ENCODE data around the gene BLTP3A.
"Not testable (repeated sequence)": the region's sequence is repeated elsewhere in the genome, so short reads cannot be mapped to it uniquely, and the experiment has no call there.

Gene BLTP3A

DNA sequence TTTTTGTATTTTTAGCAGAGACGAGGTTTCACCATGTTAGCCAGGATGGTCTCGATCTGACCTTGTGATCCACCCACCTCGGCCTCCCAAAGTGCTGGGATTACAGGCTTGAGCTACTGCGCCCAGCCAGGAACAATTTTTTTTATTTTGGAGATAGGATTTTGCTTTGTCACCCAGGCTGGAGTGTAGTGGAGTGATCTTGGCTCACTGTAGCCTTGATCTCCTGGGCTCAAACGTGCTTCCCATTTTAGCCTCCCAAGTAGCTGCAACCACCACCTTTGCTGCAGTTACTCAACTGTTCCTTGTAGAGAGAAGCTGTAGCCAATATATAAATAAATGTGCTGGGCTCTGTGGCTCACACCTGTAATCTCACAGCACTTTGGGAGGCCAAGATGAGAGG is 30.2 kb upstream of the BLTP3A start:
- H3K9ac ChIP-seq (ENCODE audit: low read length); H3K4me1 ChIP-seq (ENCODE audit: insufficient read depth, low read length); H3K4me3 ChIP-seq (ENCODE audit: low read depth in 1 of 2, low read length in 2 of 2); H3K27me3 ChIP-seq (ENCODE audit: control insufficient read depth in 1 of 2, insufficient read depth in 2 of 2, low read length in 2 of 2); H3K27ac ChIP-seq (ENCODE audit: low read depth, low read length); H3K9me3 ChIP-seq (ENCODE audit: low read length): not testable (repeated sequence)
- peaks cover 27% of the 10 kb centered on the region for H3K36me3 ChIP-seq (ENCODE audit: insufficient read depth, low read length)

DNA sequence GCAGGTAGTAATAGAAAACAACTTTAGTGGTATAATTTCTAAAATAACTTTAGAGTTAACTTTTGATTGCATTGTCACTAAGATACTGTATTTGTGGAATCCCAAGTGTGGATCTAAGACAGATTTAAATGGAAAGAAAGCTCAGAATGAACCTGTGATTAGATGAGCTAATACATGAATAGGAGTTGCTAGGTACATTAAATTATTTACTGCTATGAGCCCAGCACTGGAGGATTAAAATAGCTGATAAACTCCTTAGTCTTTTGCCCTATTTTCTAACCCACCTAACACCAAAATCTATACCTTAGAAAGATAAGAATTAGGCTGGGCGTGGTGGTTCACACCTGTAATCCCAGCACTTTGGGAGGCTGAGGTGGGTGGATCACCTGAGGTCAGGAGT is 23.7 kb upstream of the BLTP3A start:
- H3K4me1 ChIP-seq (ENCODE audit: insufficient read depth, low read length) = no peaks in the 10 kb centered on the region
- no peak overlapping the region for H3K4me3 ChIP-seq (ENCODE audit: low read depth in 1 of 2, low read length in 2 of 2)
- H3K9ac ChIP-seq (ENCODE audit: low read length) = no peak overlapping the region
- H3K9me3 ChIP-seq (ENCODE audit: low read length) = no peaks in the 10 kb centered on the region
- H3K27ac ChIP-seq (ENCODE audit: low read depth, low read length) = no peak overlapping the region
- H3K27me3 ChIP-seq (ENCODE audit: control insufficient read depth in 1 of 2, insufficient read depth in 2 of 2, low read length in 2 of 2) = no peaks in the 10 kb centered on the region
- peaks cover 48% of the 10 kb centered on the region for H3K36me3 ChIP-seq (ENCODE audit: insufficient read depth, low read length)

DNA sequence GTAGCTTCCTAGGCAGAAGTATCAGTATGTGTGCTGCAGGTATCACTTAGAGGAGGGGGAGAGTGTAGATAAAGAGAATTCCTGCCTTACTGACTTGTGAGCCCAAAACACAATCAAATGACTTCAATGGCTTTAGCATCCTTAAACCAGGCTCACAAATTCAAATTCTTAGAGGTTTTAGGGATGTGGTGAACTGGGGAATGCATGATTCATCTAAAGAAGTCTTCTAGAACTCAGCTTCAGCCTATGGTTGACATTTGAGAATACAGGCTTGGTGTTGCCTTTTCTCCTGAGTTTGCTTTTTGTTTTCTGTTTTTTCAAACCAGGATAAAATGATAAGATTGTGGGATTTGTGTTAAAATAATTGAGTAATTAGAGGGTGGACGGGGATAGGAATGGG is 20.2 kb upstream of the BLTP3A start:
- Histone ChIP-seq H3K36me3 (ENCODE audit: insufficient read depth, low read length) (peaks cover 36% of the 10 kb centered on the region), H3K4me3 (ENCODE audit: low read depth in 1 of 2, low read length in 2 of 2) (no peak overlapping the region), H3K27me3 (ENCODE audit: control insufficient read depth in 1 of 2, insufficient read depth in 2 of 2, low read length in 2 of 2) (no peaks in the 10 kb centered on the region), H3K9ac (ENCODE audit: low read length) (no peak overlapping the region), H3K27ac (ENCODE audit: low read depth, low read length) (no peak overlapping the region), H3K9me3 (ENCODE audit: low read length) (no peaks in the 10 kb centered on the region), H3K4me1 (ENCODE audit: insufficient read depth, low read length) (no peaks in the 10 kb centered on the region)

DNA sequence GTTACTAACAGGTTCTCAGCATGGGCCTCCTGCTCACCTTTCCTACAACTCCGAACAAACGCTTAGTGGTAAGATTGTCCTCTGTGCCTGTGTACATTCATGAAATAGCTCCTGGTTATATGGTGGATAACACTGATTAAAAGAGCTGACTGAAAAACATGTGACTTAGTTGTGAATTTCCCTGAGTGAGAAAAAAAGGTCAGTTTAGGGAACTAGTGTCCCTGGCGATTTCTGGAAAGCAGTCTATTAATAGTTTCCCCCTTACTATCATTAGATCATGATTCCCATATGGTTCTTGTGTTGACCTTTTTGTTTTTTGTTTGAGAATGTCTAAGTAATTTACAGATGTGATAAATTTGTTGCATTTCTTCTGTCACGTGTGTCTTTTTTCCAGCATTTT is 18.9 kb upstream of the BLTP3A start:
- H3K27me3 ChIP-seq (ENCODE audit: control insufficient read depth in 1 of 2, insufficient read depth in 2 of 2, low read length in 2 of 2) = no peaks in the 10 kb centered on the region

DNA sequence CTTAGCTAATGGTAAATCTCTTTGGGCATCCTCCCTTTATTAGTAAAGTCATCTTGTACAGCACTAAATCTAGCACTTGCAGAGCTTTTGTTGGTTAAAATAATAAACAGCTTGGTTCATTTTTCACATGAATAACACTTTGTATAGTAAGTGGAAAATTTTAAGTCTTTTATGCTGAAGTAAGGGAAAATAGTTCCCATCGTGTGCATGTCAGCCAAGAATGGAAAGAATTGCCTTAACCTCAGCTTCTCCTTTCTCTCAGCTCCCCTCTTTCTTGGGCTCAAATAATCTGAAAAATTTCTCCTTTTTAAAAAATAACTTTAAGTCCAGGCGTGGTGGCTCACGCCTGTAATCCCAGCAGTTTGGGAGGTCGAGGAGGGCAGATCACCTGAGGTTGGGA is 18.0 kb upstream of the BLTP3A start:
- Histone ChIP-seq H3K27ac (ENCODE audit: low read depth, low read length) (no peak overlapping the region), H3K27me3 (ENCODE audit: control insufficient read depth in 1 of 2, insufficient read depth in 2 of 2, low read length in 2 of 2) (no peaks in the 10 kb centered on the region), H3K4me3 (ENCODE audit: low read depth in 1 of 2, low read length in 2 of 2) (no peak overlapping the region), H3K9ac (ENCODE audit: low read length) (no peak overlapping the region), H3K36me3 (ENCODE audit: insufficient read depth, low read length) (peaks cover 27% of the 10 kb centered on the region), H3K4me1 (ENCODE audit: insufficient read depth, low read length) (no peaks in the 10 kb centered on the region), H3K9me3 (ENCODE audit: low read length) (no peaks in the 10 kb centered on the region)

More for the DNA sequence above, 18.9 kb upstream of the BLTP3A start:
- Histone ChIP-seq H3K9ac (ENCODE audit: low read length) (no peak overlapping the region), H3K4me1 (ENCODE audit: insufficient read depth, low read length) (no peaks in the 10 kb centered on the region), H3K9me3 (ENCODE audit: low read length) (no peaks in the 10 kb centered on the region), H3K4me3 (ENCODE audit: low read depth in 1 of 2, low read length in 2 of 2) (no peak overlapping the region), H3K36me3 (ENCODE audit: insufficient read depth, low read length) (peaks cover 32% of the 10 kb centered on the region), H3K27ac (ENCODE audit: low read depth, low read length) (no peak overlapping the region)

DNA sequence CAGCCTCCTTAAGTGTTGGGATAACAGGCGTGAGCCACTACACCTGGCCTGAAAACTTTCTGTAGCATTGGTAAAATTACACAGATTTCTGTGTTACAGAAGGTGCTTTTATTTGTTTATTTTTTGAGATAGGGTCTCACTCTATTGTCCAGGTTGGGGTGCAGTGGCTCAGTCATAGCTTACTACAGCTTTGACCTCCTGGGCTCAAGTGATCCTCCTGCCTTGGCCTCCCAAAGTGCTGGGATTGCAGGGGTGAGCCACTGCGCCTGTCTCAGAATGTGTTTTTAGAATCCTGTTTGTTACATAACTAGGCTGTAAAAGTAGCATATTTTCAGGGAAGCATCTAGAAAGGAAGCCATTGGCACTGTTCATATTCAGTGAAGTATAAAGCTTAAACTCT is 16.9 kb upstream of the BLTP3A start:
- no peak overlapping the region for H3K27ac ChIP-seq (ENCODE audit: low read depth, low read length)
- H3K9me3 ChIP-seq (ENCODE audit: low read length) = no peaks in the 10 kb centered on the region
- no peaks in the 10 kb centered on the region for H3K27me3 ChIP-seq (ENCODE audit: control insufficient read depth in 1 of 2, insufficient read depth in 2 of 2, low read length in 2 of 2)
- no peaks in the 10 kb centered on the region for H3K4me1 ChIP-seq (ENCODE audit: insufficient read depth, low read length)
- H3K36me3 ChIP-seq (ENCODE audit: insufficient read depth, low read length) = peaks cover 20% of the 10 kb centered on the region
- H3K9ac ChIP-seq (ENCODE audit: low read length) = no peak overlapping the region
- no peak overlapping the region for H3K4me3 ChIP-seq (ENCODE audit: low read depth in 1 of 2, low read length in 2 of 2)

DNA sequence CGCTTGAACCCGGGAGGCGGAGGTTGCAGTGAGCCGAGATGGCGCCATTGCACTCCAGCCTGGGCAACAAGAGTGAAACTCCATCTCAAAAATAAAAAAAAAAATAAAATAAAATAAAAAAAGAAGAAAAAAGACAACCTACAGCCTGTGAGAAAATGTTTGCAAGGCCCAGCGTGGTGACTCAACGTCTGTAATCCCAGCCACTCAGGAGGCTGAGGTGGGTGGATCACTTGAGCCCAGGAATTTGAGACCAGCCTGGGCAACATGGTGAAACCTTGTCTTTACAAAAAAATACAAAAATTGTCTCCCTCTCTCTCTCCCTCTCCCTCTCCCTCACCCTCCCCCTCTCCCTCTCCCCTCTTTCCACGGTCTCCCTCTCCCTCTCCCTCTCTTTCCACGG is 6.5 kb upstream of the BLTP3A start:
- not testable (repeated sequence) for H3K4me1 ChIP-seq (ENCODE audit: insufficient read depth, low read length); H3K27me3 ChIP-seq (ENCODE audit: control insufficient read depth in 1 of 2, insufficient read depth in 2 of 2, low read length in 2 of 2); H3K27ac ChIP-seq (ENCODE audit: low read depth, low read length); H3K36me3 ChIP-seq (ENCODE audit: insufficient read depth, low read length); H3K9me3 ChIP-seq (ENCODE audit: low read length); H3K4me3 ChIP-seq (ENCODE audit: low read depth in 1 of 2, low read length in 2 of 2); H3K9ac ChIP-seq (ENCODE audit: low read length)

DNA sequence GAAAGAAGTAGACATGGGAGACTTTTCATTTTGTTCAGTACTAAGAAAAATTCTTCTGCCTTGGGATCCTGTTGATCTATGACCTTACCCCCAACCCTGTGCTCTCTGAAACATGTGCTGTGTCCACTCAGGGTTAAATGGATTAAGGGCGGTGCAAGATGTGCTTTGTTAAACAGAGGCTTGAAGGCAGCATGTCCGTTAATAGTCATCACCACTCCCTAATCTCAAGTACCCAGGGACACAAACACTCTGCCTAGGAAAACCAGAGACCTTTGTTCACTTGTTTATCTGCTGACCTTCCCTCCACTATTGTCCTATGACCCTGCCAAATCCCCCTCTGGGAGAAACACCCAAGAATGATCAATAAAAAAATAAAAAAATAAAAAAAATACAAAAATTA is 4.7 kb upstream of the BLTP3A start:
- H3K9me3 ChIP-seq (ENCODE audit: low read length); H3K36me3 ChIP-seq (ENCODE audit: insufficient read depth, low read length); H3K9ac ChIP-seq (ENCODE audit: low read length); H3K27me3 ChIP-seq (ENCODE audit: control insufficient read depth in 1 of 2, insufficient read depth in 2 of 2, low read length in 2 of 2); H3K4me1 ChIP-seq (ENCODE audit: insufficient read depth, low read length); H3K4me3 ChIP-seq (ENCODE audit: low read depth in 1 of 2, low read length in 2 of 2); H3K27ac ChIP-seq (ENCODE audit: low read depth, low read length): not testable (repeated sequence)

DNA sequence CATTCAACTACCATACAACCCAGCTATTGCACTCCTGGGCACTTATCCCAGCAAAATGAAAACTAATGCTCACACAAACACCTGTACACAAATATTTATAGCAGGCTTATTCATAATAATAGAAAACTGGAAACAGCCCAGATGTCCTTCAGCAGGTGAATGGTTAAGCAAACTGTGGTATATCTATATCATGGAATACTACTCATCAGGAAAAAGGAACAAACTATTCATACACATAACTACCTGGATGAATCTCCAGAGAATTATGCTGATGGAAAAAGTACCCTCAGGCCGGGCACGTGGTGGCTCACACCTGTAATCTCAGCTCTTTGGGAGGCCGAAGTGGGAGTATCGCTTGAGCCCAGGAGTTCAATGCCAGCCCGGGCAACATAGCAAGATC is 3.8 kb upstream of the BLTP3A start:
- Histone ChIP-seq H3K27me3 (ENCODE audit: control insufficient read depth in 1 of 2, insufficient read depth in 2 of 2, low read length in 2 of 2) (no peaks in the 10 kb centered on the region), H3K4me1 (ENCODE audit: insufficient read depth, low read length) (peaks cover 8% of the 10 kb centered on the region), H3K9ac (ENCODE audit: low read length) (no peak overlapping the region), H3K36me3 (ENCODE audit: insufficient read depth, low read length) (no peaks in the 10 kb centered on the region), H3K4me3 (ENCODE audit: low read depth in 1 of 2, low read length in 2 of 2) (no peak overlapping the region), H3K27ac (ENCODE audit: low read depth, low read length) (no peak overlapping the region), H3K9me3 (ENCODE audit: low read length) (no peaks in the 10 kb centered on the region)

DNA sequence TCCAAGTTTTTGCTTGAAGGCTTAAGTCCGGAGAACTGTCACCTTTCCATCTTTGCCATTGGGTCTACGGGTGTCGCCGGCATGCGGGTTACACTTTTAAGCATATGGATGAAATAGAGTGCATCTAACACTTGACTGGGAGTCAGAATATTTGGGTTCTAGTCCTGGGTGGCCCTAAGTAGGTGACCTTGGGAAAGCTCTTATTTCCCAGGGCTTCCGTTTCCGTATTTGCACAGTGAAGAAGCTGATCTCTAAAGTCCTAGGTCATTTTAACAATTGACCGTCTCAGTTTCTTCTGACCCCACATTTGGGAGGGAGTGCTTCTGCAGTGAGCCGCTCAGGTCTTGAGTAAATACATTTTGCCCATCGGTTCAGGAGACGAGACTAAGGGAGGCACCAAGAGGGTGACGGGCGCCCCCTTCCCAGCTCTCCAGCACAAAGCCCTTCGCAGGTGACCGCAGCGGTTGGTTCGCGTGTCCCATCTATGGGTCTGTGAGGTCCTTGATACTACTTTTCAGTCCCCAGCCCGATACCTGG is 651 bp upstream of the BLTP3A start:
- Histone ChIP-seq H3K36me3 (ENCODE audit: insufficient read depth, low read length) (no peaks in the 10 kb centered on the region), H3K27ac (ENCODE audit: low read depth, low read length) (peak overlapping the region; percentile 62), H3K4me3 (ENCODE audit: low read depth in 1 of 2, low read length in 2 of 2) (peak overlapping the region; percentile 89 to 95), H3K9me3 (ENCODE audit: low read length) (no peaks in the 10 kb centered on the region), H3K27me3 (ENCODE audit: control insufficient read depth in 1 of 2, insufficient read depth in 2 of 2, low read length in 2 of 2) (no peaks in the 10 kb centered on the region), H3K9ac (ENCODE audit: low read length) (peak overlapping the region; percentile 87), H3K4me1 (ENCODE audit: insufficient read depth, low read length) (peaks cover 13% of the 10 kb centered on the region)

DNA sequence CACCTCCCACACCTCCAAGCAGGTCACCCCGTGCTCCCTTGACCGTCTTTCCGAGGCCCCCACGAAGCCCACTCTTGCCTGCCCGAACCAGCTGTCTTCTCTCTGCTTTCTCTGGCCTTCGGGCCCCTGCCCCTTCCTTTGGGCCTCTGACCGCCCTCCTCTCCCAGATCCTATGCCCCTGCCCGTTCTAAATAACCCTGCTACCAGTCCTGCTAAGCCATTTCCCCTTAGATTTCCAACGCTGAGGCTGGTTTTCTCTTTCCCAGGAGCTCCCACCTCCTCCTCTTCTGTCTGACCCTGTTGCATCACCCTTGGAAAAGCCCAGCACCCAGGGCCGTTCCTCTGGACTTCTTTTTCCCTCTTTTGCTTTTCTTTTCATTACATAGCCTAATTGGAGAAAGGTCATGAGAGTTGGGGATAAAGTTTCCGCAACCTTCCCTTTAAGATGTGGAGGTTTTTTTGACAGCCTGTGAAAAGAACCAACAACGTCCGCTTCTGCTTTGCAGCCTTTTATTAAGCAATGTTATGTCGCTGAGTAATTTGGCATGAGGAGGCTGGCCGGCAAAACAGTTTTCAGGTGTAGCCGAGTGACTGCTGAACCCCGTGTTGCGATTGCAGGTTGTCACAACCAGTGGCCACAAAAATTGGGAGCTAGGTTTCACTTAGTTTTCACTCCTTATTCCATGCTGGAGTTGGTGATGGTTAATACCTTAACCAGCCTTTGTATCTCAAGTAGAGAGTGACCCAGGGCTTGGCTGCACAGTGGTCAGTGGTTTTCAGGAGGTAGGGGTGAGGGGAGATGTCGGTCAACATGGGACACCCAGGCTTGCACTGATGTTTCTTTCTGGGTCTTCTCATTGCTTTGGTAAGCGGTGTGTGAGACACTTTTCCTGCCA is 970 bp downstream of the BLTP3A start:
- H3K27me3 ChIP-seq (ENCODE audit: control insufficient read depth in 1 of 2, insufficient read depth in 2 of 2, low read length in 2 of 2) = no peaks in the 10 kb centered on the region
- no peaks in the 10 kb centered on the region for H3K9me3 ChIP-seq (ENCODE audit: low read length)
- H3K4me1 ChIP-seq (ENCODE audit: insufficient read depth, low read length) = peaks cover 13% of the 10 kb centered on the region
- H3K27ac ChIP-seq (ENCODE audit: low read depth, low read length) = peak overlapping the region; percentile 71
- no peaks in the 10 kb centered on the region for H3K36me3 ChIP-seq (ENCODE audit: insufficient read depth, low read length)
- H3K4me3 ChIP-seq (ENCODE audit: low read depth in 1 of 2, low read length in 2 of 2) = peak overlapping the region; percentile 69 to 89
- peak overlapping the region; percentile 77 for H3K9ac ChIP-seq (ENCODE audit: low read length)

DNA sequence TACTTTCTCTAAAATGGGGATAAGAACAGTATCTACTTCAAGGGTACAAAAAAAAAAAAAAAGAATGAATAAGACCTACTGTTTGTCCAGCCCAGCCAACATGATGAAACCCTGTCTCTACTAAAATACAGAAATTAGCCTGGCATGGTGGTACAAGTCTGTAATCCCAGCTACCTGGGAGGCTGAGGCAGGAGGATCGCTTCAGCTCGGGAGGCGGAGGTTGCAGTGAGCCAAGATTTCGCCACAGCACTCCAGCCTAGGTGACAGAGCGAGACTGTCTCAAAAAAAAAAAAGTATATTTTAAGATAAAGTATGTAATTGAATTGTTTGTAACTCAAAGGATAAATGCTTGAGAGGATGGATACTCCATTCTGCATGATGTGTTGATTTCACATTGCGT is 2.0 kb downstream of the BLTP3A start:
- Histone ChIP-seq H3K4me1 (ENCODE audit: insufficient read depth, low read length) (peaks cover 13% of the 10 kb centered on the region), H3K9me3 (ENCODE audit: low read length) (no peaks in the 10 kb centered on the region), H3K36me3 (ENCODE audit: insufficient read depth, low read length) (no peaks in the 10 kb centered on the region), H3K27ac (ENCODE audit: low read depth, low read length) (no peak overlapping the region), H3K4me3 (ENCODE audit: low read depth in 1 of 2, low read length in 2 of 2) (no peak overlapping the region), H3K9ac (ENCODE audit: low read length) (no peak overlapping the region), H3K27me3 (ENCODE audit: control insufficient read depth in 1 of 2, insufficient read depth in 2 of 2, low read length in 2 of 2) (no peaks in the 10 kb centered on the region)
